Heart right ventricle (tissue), 16 donors: ENCODE results near the gene TMEM18. TPM values are rescaled to one million over a fixed set of nuclear protein-coding genes. Genes with fewer than 3 reads are reported as not detected.

Source experiments
- ATAC-seq, 8 donors: fragments of 200-7000 bp; cut with Tn5 transposase; one replicate each; pipeline ENCODE4 v1.9.1; 2020; ENCODE audit warnings: mild to moderate bottlenecking in 8 of 8, moderate library complexity in 8 of 8, moderate number of reproducible peaks in 1 of 8
- DNase-seq, 2 donors: peaks; one replicate each; pipeline ENCODE4 v3.0.0-alpha.2; 2020
- H3K27ac ChIP-seq, 10 donors: fragments of 200-600 bp; sonication (generic) in 2 of 10; one replicate each; pipeline versions ENCODE4 v1.5.0 to v1.8.0; 2020 to 2022; ENCODE audit warnings: mild to moderate bottlenecking in 3 of 10
- H3K27me3 ChIP-seq, 7 donors: fragments of 200-600 bp; one replicate each; pipeline ENCODE4 v1.8.0; 2021 to 2022; ENCODE audit warnings: mild to moderate bottlenecking in 2 of 7
- H3K36me3 ChIP-seq, 9 donors: fragments of 200-600 bp; sonication (generic) in 1 of 9; one replicate each; pipeline versions ENCODE4 v1.5.0 to v1.8.0; 2020 to 2022; ENCODE audit warnings: mild to moderate bottlenecking in 2 of 9
- H3K4me1 ChIP-seq, 9 donors: fragments of 200-600 bp; sonication (generic) in 1 of 9; one replicate each; pipeline versions ENCODE4 v1.5.0 to v1.8.0; 2020 to 2022; ENCODE audit warnings: mild to moderate bottlenecking in 4 of 9
- H3K4me3 ChIP-seq, 10 donors: fragments of 200-600 bp; sonication (generic) in 2 of 10; one replicate each; pipeline versions ENCODE4 v1.5.0 to v1.8.0; 2020 to 2022; ENCODE audit warnings: mild to moderate bottlenecking in 7 of 10, moderate library complexity in 2 of 10
- H3K9me3 ChIP-seq, 11 donors: fragments of 200-600 bp in 10 of 11; sonication (generic) in 2 of 11; one replicate each; pipeline versions ENCODE4 v1.5.0 to v1.8.0; 2013 to 2022; ENCODE audit warnings: mild to moderate bottlenecking in 2 of 11, control low read depth in 1 of 11, moderate library complexity in 1 of 11
- CTCF ChIP-seq, 9 donors: fragments of 200-600 bp; sonication (generic) in 2 of 9; IDR thresholded peaks; one replicate each; pipeline versions ENCODE4 v1.5.0 to v1.8.0; 2021 to 2022; ENCODE audit warnings: antibody characterized with exemption in 9 of 9, mild to moderate bottlenecking in 5 of 9, moderate library complexity in 1 of 9
- WGBS, 2 donors: extraction: QIAGEN DNeasy Blood & Tissue Kit; methylation state at CpG; one replicate each; pipeline ENCODE4 v1.1.7; 2013; ENCODE audit warnings: inconsistent platforms in 1 of 2; 5-methylcytosine and 5-hydroxymethylcytosine counted together
- intact Hi-C, 10 donors: fragments of 100-400 bp; cut with DNase I; formaldehyde crosslinking; loops; one replicate each; pipeline versions ENCODE4 v1.11.1 to v1.14.2; 2022
- polyA plus RNA-seq, 2 donors: library from polyadenylated mRNA; stranded (reverse); fragments of 200-250 nt; gene quantifications; one replicate each; pipeline ENCODE4 v1.2.3, GENCODE V29; 2013
- total RNA-seq, 10 donors: library from RNA; stranded (reverse); fragmentation: NEBNext Ultra II Directional in 3 of 10; extraction: Animal tissue kit (Norgen Biotek cat#: 25700) in 3 of 10; gene quantifications; one replicate each; pipeline versions ENCODE4 v1.2.1 to v1.2.4, GENCODE V29; 2021 to 2023
- donor health status: Arrhythmogenic right ventricular cardiomyopathy.
- donor health status: ischemic (EF 13 %, LVEDD 7.1; RV severe dilation, severe dysfunction).
- donor health status: healthy with polysubstance abuse.
- donor health status: DM: no; HTN: yes; CAD: no.
- donor health status: DM: no; HTN: no; CAD: no.
- donor health status: ischemic (EF 25% LVEDD 6.9; RV normal size, moderate dysfunction).
- donor health status: ischemic (EF 25% LVEDD 5.7; RV mildly dilated, moderate dysfunction).
- donor health status: healthy.
- donor health status: DM: yes; HTN: yes; CAD: no.
- donor health status: Ischemic cardiomyopathy.
- donor health status: ischemic (EF 35%, LVEDD 5.7; RV mildly dilated, moderate dysfunction).
- donor health status: nonischemic (EF 11% LVEDD 7.7; RV severe dilation, severe dysfunction).
- donor health status: DM: yes; HTN: yes; CAD: no.
- donor health status: PGD.
- donor health status: ischemic (EF 29% LVEDD 5.4; RV normal size, mild dysfunction).
- donor health status: nonischemic (EF 23%, LVEDD 6.1; RV moderate dilation, normal function).

The TMEM18 gene
- total and polyA plus RNA-seq, 12 donors = 10.1 to 21.9 (median 12.2) TPM

- no peak for TF ChIP-seq CTCF (IDR thresholded peaks at IDR 0.05)
- WGBS, 2 donors = 90 to 91% methylated on average over 7 of the region's 7 CpGs
- Histone ChIP-seq H3K4me1 (peaks cover 0 to 14% (median 0%) of the 10 kb centered on the region in 9 donors), H3K27ac (no peak overlapping the region), H3K9me3 (no peaks in the 10 kb centered on the region), H3K27me3 (peaks cover 0 to 7% (median 3%) of the 10 kb centered on the region in 7 donors), H3K36me3 (no peaks in the 10 kb centered on the region), H3K4me3 (no peak overlapping the region)
- no peak for ATAC-seq
- intact Hi-C loops = no loop called here
- no peak for DNase-seq
Measured at GRCh38 chr2:693606-694005, 16.4 kb upstream of the TMEM18 start.

- TF ChIP-seq CTCF (IDR thresholded peaks at IDR 0.05) = no peak
- ATAC-seq = no peak
- no peak overlapping the region for H3K4me3 ChIP-seq
- no peak for DNase-seq
- no peak overlapping the region for H3K27ac ChIP-seq
- no peaks in the 10 kb centered on the region for H3K9me3 ChIP-seq
- peaks cover 0 to 13% (median 3%) of the 10 kb centered on the region in 7 donors for H3K27me3 ChIP-seq
- H3K4me1 ChIP-seq = peaks cover 0 to 14% (median 0%) of the 10 kb centered on the region in 9 donors
- no peaks in the 10 kb centered on the region for H3K36me3 ChIP-seq
- WGBS, 2 donors = 82 to 83% methylated on average over 8 of the region's 8 CpGs
- intact Hi-C loops = no loop called here
Measured at GRCh38 chr2:692767-693166, 15.6 kb upstream of the TMEM18 start.

GRCh38 chr2:691821-692761 lies 14.9 kb upstream of the TMEM18 start:
- Histone ChIP-seq H3K27ac (no peak overlapping the region), H3K4me1 (peaks cover 0 to 14% (median 0%) of the 10 kb centered on the region in 9 donors), H3K27me3 (peaks cover 0 to 10% (median 3%) of the 10 kb centered on the region in 7 donors), H3K9me3 (no peaks in the 10 kb centered on the region), H3K4me3 (no peak overlapping the region), H3K36me3 (no peaks in the 10 kb centered on the region)
- DNase-seq (no peak), ATAC-seq (peak in 2 of 8 donors; percentile 14 to 33)
- intact Hi-C loops = no loop called here
- WGBS, 2 donors = 81 to 86% methylated on average over 35 of the region's 35 CpGs
- TF ChIP-seq CTCF (IDR thresholded peaks at IDR 0.05) = no peak

GRCh38 chr2:690799-691198 lies 13.6 kb upstream of the TMEM18 start:
- TF ChIP-seq CTCF (IDR thresholded peaks at IDR 0.05) = no peak
- H3K27me3 ChIP-seq = peaks cover 0 to 10% (median 3%) of the 10 kb centered on the region in 7 donors
- peaks cover 0 to 8% (median 0%) of the 10 kb centered on the region in 11 donors for H3K9me3 ChIP-seq
- 83 to 86% methylated on average over 10 of the region's 10 CpGs for WGBS, 2 donors
- H3K27ac ChIP-seq = no peak overlapping the region
- H3K36me3 ChIP-seq = no peaks in the 10 kb centered on the region
- peaks cover 0 to 14% (median 0%) of the 10 kb centered on the region in 9 donors for H3K4me1 ChIP-seq
- no peak overlapping the region for H3K4me3 ChIP-seq
- DNase-seq (no peak), ATAC-seq (no peak)
- intact Hi-C loops = no loop called here
